ACHN (cell line): ENCODE measurements around the gene UFSP2.

Source experiments
- DNase-seq: peaks from one replicate; pipeline ENCODE4 v3.0.0-alpha.2; 2015
- in situ Hi-C: cut with HindIII; loops from 2 replicates; pipeline ENCODE4 v1.10.0; 2017; ENCODE audit warnings: low sequenced_read_pairs, low pct_ligation_motif_present, low pct_unique_long_range_greater_than_20kb

UFSP2 gene

GRCh38 chr4:185425647-185426352 lies at the start of gene UFSP2:
TSS of gene UFSP2 (minus strand) at chr4:185425964. CDS start at chr4:185425868, 96 bp downstream.
- peak; percentile 81 for DNase-seq
- in situ Hi-C loops = no loop called here

GRCh38 chr4:185473247-185473646 lies 47.5 kb upstream of the UFSP2 start:
- DNase-seq = no peak
- in situ Hi-C loops = no loop called here

GRCh38 chr4:185472103-185472542 lies 46.4 kb upstream of the UFSP2 start:
- DNase-seq = no peak
- in situ Hi-C loops = no loop called here

- peak; percentile 79 for DNase-seq
- in situ Hi-C loops = no loop called here
Measured at GRCh38 chr4:185471235-185472102, 45.7 kb upstream of the UFSP2 start, which contains the start of gene CCDC110. TSS of gene CCDC110 (minus strand) at chr4:185471733. CDS start at chr4:185471683, 50 bp downstream.

- peak; percentile 32 for DNase-seq
- in situ Hi-C loops = no loop called here
Measured at GRCh38 chr4:185470501-185471195, 44.9 kb upstream of the UFSP2 start.

- in situ Hi-C loops = no loop called here
- no peak for DNase-seq
Measured at GRCh38 chr4:185469580-185470154, 43.9 kb upstream of the UFSP2 start.

- in situ Hi-C loops = no loop called here
Measured at GRCh38 chr4:185468999-185469398, 43.2 kb upstream of the UFSP2 start.

GRCh38 chr4:185467991-185468390 lies 42.2 kb upstream of the UFSP2 start:
- in situ Hi-C loops = no loop called here
- no peak for DNase-seq

More at GRCh38 chr4:185468999-185469398, 43.2 kb upstream of the UFSP2 start:
- no peak for DNase-seq

GRCh38 chr4:185467101-185467500 lies 41.3 kb upstream of the UFSP2 start:
- DNase-seq = no peak
- in situ Hi-C loops = no loop called here

GRCh38 chr4:185465707-185466106 lies 39.9 kb upstream of the UFSP2 start:
- no peak for DNase-seq
- in situ Hi-C loops = no loop called here

- in situ Hi-C loops = no loop called here
- DNase-seq = no peak
Measured at GRCh38 chr4:185464887-185465286, 39.1 kb upstream of the UFSP2 start.

- DNase-seq = no peak
- in situ Hi-C loops = no loop called here
Measured at GRCh38 chr4:185464183-185464582, 38.4 kb upstream of the UFSP2 start.

GRCh38 chr4:185463541-185463940 lies 37.8 kb upstream of the UFSP2 start:
- DNase-seq = no peak
- in situ Hi-C loops = no loop called here

GRCh38 chr4:185461565-185461964 lies 35.8 kb upstream of the UFSP2 start:
- DNase-seq = no peak
- in situ Hi-C loops = no loop called here

GRCh38 chr4:185457136-185457535 lies 31.4 kb upstream of the UFSP2 start:
- no peak for DNase-seq
- in situ Hi-C loops = no loop called here

GRCh38 chr4:185456131-185456530 lies 30.4 kb upstream of the UFSP2 start:
- DNase-seq = no peak
- in situ Hi-C loops = no loop called here

GRCh38 chr4:185445209-185445608 lies 19.4 kb upstream of the UFSP2 start:
- in situ Hi-C loops = no loop called here
- DNase-seq = no peak

- in situ Hi-C loops = no loop called here
- DNase-seq = no peak
Measured at GRCh38 chr4:185441479-185441878, 15.7 kb upstream of the UFSP2 start.

GRCh38 chr4:185437809-185438208 lies 12.0 kb upstream of the UFSP2 start:
- DNase-seq = no peak
- in situ Hi-C loops = no loop called here
